Measurements from ENCODE around the gene SLC25A15. TPM values are rescaled to one million over a fixed set of nuclear protein-coding genes. Genes with fewer than 3 reads are reported as not detected.
A peak's percentile ranks its signal among the peaks of the same experiment; 100 is the strongest.

Gene SLC25A15
- total RNA-seq = 10 to 100 TPM in 1 of 2 donors, 1 to 10 TPM in 1; 7.4 to 32.8 TPM

GRCh38 chr13:40789275-40790153 is at the start of gene SLC25A15:
SLC25A15 (plus strand) TSS chr13:40789611; CDS start chr13:40793227, 3,616 bp downstream.
- peak; percentile 29 for TF ChIP-seq POLR2A (IDR thresholded peaks at IDR 0.05)
- peak in 2 of 4 experiments; percentile 20 to 58 for TF ChIP-seq CTCF (IDR thresholded peaks at IDR 0.05)
- no peak for TF ChIP-seq POLR2AphosphoS5 (IDR thresholded peaks at IDR 0.05)
- peak; percentile 31 for DNase-seq (ENCODE audit: low spot score)
- peak within 1 kb of the TSS; percentile 76 to 83 for H3K27ac ChIP-seq
- intact Hi-C loops (cut with DNase I) = loop anchor here (10.0 kb wide), 2 partner anchors 135 to 265 kb away; no protein-coding TSS in a partner anchor
- H3K4me1 ChIP-seq (replicated peaks) = no peaks in the 10 kb centered on the region
- H3K36me3 ChIP-seq = no peaks in the 10 kb centered on the region
- WGBS = under 1% methylated on average over 76 of the region's 101 CpGs
- H3K27me3 ChIP-seq (replicated peaks; ENCODE audit: insufficient read depth) = no peaks in the 10 kb centered on the region
- H3K9me3 ChIP-seq = no peaks in the 10 kb centered on the region
- H3K4me3 ChIP-seq = peak within 1 kb of the TSS; percentile 56 to 69

- H3K4me3 ChIP-seq = no peak overlapping the region
- H3K4me1 ChIP-seq (replicated peaks) = no peaks in the 10 kb centered on the region
- intact Hi-C loops (cut with DNase I) = no loop called here
- DNase-seq (ENCODE audit: low spot score) = no peak
- H3K9me3 ChIP-seq = no peaks in the 10 kb centered on the region
- no peaks in the 10 kb centered on the region for H3K27me3 ChIP-seq (replicated peaks; ENCODE audit: insufficient read depth)
- no peak overlapping the region for H3K27ac ChIP-seq
- TF ChIP-seq CTCF (IDR thresholded peaks at IDR 0.05) (no peak), POLR2AphosphoS5 (IDR thresholded peaks at IDR 0.05) (no peak), POLR2A (IDR thresholded peaks at IDR 0.05) (no peak)
- no peaks in the 10 kb centered on the region for H3K36me3 ChIP-seq
- WGBS = 92% methylated on average over 1 of the region's 1 CpG
These were observed 40.1 kb upstream of the SLC25A15 start for GRCh38 chr13:40749327-40749726.

- H3K9me3 ChIP-seq = no peaks in the 10 kb centered on the region
- H3K27me3 ChIP-seq (replicated peaks; ENCODE audit: insufficient read depth) = no peaks in the 10 kb centered on the region
- DNase-seq (ENCODE audit: low spot score) = no peak
- intact Hi-C loops (cut with DNase I) = no loop called here
- H3K27ac ChIP-seq = no peak overlapping the region
- WGBS = 67% methylated on average over 7 of the region's 7 CpGs
- TF ChIP-seq CTCF (IDR thresholded peaks at IDR 0.05) (no peak), POLR2A (IDR thresholded peaks at IDR 0.05) (no peak), POLR2AphosphoS5 (IDR thresholded peaks at IDR 0.05) (no peak)
- no peaks in the 10 kb centered on the region for H3K36me3 ChIP-seq
- no peak overlapping the region for H3K4me3 ChIP-seq
- H3K4me1 ChIP-seq (replicated peaks) = no peaks in the 10 kb centered on the region
These were observed 34.2 kb upstream of the SLC25A15 start for GRCh38 chr13:40755082-40755700.

GRCh38 chr13:40756042-40756441 is 33.4 kb upstream of the SLC25A15 start:
- Histone ChIP-seq H3K4me3 (no peak overlapping the region), H3K36me3 (no peaks in the 10 kb centered on the region)
- no peak for DNase-seq (ENCODE audit: low spot score)

More at GRCh38 chr13:40756042-40756441, 33.4 kb upstream of the SLC25A15 start:
- no peaks in the 10 kb centered on the region for H3K9me3 ChIP-seq
- no peaks in the 10 kb centered on the region for H3K27me3 ChIP-seq (replicated peaks; ENCODE audit: insufficient read depth)
- H3K4me1 ChIP-seq (replicated peaks) = no peaks in the 10 kb centered on the region
- TF ChIP-seq CTCF (IDR thresholded peaks at IDR 0.05) = no peak
- no peak for TF ChIP-seq POLR2A (IDR thresholded peaks at IDR 0.05)
- TF ChIP-seq POLR2AphosphoS5 (IDR thresholded peaks at IDR 0.05) = no peak
- intact Hi-C loops (cut with DNase I) = no loop called here
- no peak overlapping the region for H3K27ac ChIP-seq
- 67% methylated on average over 1 of the region's 1 CpG for WGBS

Measured in prostate gland (tissue), 2 donors.